Ectodermal cell (in vitro differentiated cells): ENCODE measurements around the gene GPR132.

Experiments
- H3K27ac ChIP-seq: 2 replicates; pipeline ENCODE4 v1.7.0; 2013; ENCODE audit warnings: mild to moderate bottlenecking, low read depth, low read length; ENCODE audit not compliant: insufficient read depth, poor library complexity, severe bottlenecking
- H3K27me3 ChIP-seq: 2 replicates; pipeline ENCODE4 v1.7.0; 2013; ENCODE audit warnings: mild to moderate bottlenecking, low read length; ENCODE audit not compliant: insufficient read depth, control insufficient read depth, poor library complexity, severe bottlenecking
- H3K36me3 ChIP-seq: one replicate; pipeline ENCODE4 v1.7.0; 2013; ENCODE audit warnings: low read length; ENCODE audit not compliant: control insufficient read depth, insufficient read depth
- H3K4me1 ChIP-seq: one replicate; pipeline ENCODE4 v1.7.0; 2013; ENCODE audit warnings: low read length; ENCODE audit not compliant: control insufficient read depth, insufficient read depth
- H3K4me3 ChIP-seq: 2 replicates; pipeline ENCODE4 v1.7.0; 2013; ENCODE audit warnings: low read depth, low read length, control low read depth; ENCODE audit not compliant: insufficient read depth
- H3K9me3 ChIP-seq: 2 replicates; pipeline ENCODE4 v1.7.0; 2013; ENCODE audit warnings: mild to moderate bottlenecking, low read length, moderate library complexity; ENCODE audit not compliant: control insufficient read depth
- WGBS, 2 experiments: methylation state at CpG; one replicate each; pipeline ENCODE4 v1.1.7; 2013; ENCODE audit warnings: missing lambda C conversion rate in 2 of 2; 5-methylcytosine and 5-hydroxymethylcytosine counted together

Gene GPR132

DNA sequence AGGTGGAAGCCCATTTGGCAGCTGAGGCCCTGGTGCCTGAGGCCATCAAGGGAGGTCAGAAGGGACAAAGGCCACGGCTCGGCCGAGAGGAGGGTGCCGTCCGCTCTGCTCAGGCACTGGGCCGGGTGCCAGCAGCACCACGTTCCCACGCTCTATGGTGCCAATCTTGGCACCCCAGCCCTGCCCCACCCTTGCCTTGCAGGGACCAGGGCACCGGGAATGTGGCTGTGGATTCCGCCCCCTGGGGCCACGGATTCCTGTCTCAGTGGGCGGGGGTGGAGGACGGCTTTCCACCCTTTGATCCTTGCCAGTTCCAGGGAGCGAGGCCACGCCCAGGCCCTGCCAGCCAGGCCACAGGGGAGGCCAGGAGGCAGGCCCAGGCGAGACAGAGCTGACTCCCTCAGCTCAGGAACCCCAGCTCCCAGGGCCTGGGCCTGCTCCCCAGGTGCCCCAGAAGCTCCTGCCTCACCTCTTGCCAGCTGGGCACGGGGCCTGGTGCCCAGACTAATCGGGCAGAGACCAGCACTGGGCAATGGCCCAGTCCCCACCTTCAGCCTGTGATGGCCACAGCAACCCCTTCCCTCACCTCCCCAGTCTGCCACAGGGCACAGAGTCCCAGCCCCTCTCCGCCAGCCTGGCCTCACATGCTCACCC, 26.4 kb upstream of the GPR132 start:
- Histone ChIP-seq H3K4me3 (no peak overlapping the region), H3K4me1 (peaks cover 15% of the 10 kb centered on the region), H3K9me3 (no peaks in the 10 kb centered on the region), H3K27me3 (peaks cover 56% of the 10 kb centered on the region), H3K36me3 (no peaks in the 10 kb centered on the region), H3K27ac (no peak overlapping the region)
- WGBS, 2 experiments = 85% methylated on average over 19 of the region's 19 CpGs

- Histone ChIP-seq H3K36me3 (no peaks in the 10 kb centered on the region), H3K4me3 (no peak overlapping the region), H3K27me3 (peaks cover 56% of the 10 kb centered on the region), H3K4me1 (peaks cover 15% of the 10 kb centered on the region), H3K9me3 (no peaks in the 10 kb centered on the region), H3K27ac (no peak overlapping the region)
- 92 to 93% methylated on average over 9 of the region's 9 CpGs for WGBS, 2 experiments
Measured at GRCh38 chr14:105091054-105091516, 25.9 kb upstream of the GPR132 start.

- no peaks in the 10 kb centered on the region for H3K36me3 ChIP-seq
- H3K9me3 ChIP-seq = no peaks in the 10 kb centered on the region
- H3K27ac ChIP-seq = no peak overlapping the region
- peaks cover 15% of the 10 kb centered on the region for H3K4me1 ChIP-seq
- H3K4me3 ChIP-seq = no peak overlapping the region
- H3K27me3 ChIP-seq = peaks cover 56% of the 10 kb centered on the region
- 27 to 31% methylated on average over 7 of the region's 7 CpGs for WGBS, 2 experiments
Measured at GRCh38 chr14:105090493-105091053, 25.3 kb upstream of the GPR132 start.

DNA sequence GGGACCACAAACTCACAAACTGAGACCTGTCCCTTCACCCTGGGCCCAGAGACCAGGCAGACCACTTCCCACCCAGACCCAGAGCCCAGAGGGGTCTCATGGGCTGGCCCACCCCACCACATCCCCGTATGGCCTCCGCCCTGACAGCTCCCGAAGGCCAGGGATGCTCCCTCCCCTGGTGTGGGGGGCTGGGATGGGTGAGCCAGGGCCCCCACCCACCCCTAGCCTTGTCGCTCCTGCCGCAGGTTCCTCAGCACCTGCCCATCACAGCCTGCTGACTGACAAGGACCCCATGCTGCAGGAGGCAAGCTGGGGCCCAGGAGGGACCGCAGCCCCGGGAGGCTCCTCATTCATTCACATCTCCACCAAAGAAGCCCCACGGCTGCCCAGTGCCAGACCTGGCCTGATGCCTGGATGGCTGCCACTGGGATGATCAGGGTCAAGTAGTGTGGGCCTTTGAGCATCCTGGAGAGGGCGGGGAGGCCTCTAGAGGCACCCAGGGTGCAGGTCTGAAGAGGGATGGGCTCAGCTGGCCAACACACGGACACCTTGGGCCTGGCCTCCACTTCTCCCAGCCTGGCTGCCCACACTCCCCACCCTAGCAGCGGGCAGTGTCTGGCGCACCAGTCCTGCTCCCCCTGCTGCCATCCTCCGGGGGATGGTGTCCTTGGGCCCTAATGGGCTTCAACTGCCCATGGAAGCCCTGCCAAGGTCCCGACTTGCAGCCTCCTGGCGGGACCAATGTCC, 24.7 kb upstream of the GPR132 start:
- WGBS, 2 experiments = 89 to 90% methylated on average over 15 of the region's 15 CpGs
- Histone ChIP-seq H3K9me3 (no peaks in the 10 kb centered on the region), H3K4me1 (peaks cover 15% of the 10 kb centered on the region), H3K36me3 (no peaks in the 10 kb centered on the region), H3K4me3 (no peak overlapping the region), H3K27me3 (peaks cover 49% of the 10 kb centered on the region), H3K27ac (no peak overlapping the region)

DNA sequence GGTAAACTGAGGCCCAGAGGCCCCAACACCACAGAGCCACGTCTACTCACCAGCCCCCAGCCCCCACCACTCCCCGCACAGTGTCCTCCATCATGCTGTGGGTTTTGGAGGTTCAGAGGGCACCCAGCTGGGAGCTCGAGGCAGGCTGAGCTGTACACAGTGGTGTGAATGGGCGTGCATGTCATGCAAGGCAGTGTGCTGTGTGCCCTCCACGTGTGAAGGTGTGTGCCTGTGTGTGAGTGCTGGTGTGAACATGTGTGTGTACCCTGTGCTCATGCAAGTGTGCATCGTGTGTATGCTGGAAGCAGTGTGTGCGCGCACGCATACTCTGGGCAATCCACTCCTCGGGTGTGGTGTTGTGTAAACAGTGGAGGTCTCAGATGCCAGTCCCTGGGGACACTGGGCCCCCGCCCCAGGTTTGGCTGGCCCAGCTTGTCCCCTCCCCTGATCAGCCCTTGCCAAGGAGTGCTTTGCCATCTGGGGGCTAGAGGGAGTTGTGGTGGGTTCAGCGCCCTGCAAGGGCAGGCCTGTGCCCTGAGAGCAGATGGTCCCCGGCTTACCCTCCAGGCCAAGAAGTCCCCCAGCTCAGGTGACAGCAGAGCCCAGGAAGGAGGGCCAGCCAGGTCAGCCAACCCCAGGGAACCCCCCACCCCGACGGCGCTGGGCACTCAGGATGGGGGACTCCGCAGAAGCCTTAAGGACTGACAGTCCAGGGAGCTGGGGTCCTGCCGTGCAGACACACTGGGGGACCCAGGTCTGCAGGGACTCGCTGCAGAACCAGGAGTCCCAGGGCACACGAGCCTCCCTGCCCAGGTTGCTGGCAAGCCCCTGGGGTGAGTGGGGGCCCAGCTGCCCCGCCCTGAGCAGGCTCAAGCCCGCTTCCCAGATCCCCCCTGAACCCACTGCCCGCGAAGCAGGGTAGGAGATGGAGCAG, 23.8 kb upstream of the GPR132 start:
- no peaks in the 10 kb centered on the region for H3K36me3 ChIP-seq
- H3K4me3 ChIP-seq = no peak overlapping the region
- H3K9me3 ChIP-seq = no peaks in the 10 kb centered on the region
- no peak overlapping the region for H3K27ac ChIP-seq
- H3K4me1 ChIP-seq = peaks cover 9% of the 10 kb centered on the region
- H3K27me3 ChIP-seq = peaks cover 42% of the 10 kb centered on the region
- WGBS, 2 experiments = 87 to 89% methylated on average over 24 of the region's 24 CpGs

DNA sequence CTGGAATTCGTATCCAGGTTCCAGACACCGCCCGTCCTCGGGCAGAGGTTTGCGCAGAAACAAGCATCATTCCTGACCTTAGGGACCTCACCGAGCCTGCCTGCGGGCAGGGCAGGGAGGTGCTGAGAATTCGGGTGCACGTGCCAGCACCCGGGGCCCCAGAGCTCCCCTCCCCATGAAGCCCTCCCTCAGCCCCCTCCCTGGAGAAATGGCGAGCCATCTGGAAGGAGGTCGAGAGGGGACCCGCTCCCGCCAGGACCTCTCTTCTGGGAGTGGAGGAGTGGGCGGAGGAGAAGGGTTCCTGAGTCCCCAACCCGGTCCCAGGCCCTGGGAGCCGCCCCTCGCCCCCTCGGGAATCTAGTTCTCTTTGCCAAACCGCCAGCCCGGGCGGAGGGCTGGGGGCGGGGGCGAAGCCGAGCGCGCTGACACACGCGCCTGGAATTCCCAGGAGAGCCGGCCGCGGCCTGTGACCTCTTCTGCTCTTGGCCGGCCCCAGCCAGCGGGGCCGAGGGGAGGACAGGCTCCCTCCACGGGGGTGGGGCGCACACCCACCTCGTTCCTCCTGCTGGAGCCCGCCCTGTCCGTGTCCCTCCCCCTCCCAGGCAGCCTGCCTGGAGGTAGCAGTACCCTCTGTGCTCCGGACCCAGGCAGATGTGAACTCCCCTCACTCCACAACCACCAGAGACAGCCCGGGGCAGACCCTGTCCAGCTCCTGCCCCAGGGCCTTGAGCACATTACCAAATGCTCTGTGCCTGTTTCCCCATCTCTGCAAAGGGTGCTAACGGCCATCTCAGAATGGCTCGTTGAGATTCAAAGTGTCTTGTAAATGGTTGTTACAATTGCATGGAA, 23.0 kb upstream of the GPR132 start:
- H3K4me1 ChIP-seq = peaks cover 3% of the 10 kb centered on the region
- no peaks in the 10 kb centered on the region for H3K36me3 ChIP-seq
- no peaks in the 10 kb centered on the region for H3K9me3 ChIP-seq
- H3K27ac ChIP-seq = no peak overlapping the region
- whole genome bisulfite sequencing, 2 experiments = 8% methylated on average over 44 of the region's 44 CpGs
- peaks cover 33% of the 10 kb centered on the region for H3K27me3 ChIP-seq
- peak overlapping the region; percentile 35 for H3K4me3 ChIP-seq

GRCh38 chr14:105087308-105087962, 22.2 kb upstream of the GPR132 start:
- H3K4me1 ChIP-seq = peaks cover 3% of the 10 kb centered on the region
- H3K4me3 ChIP-seq = peak overlapping the region; percentile 35
- WGBS, 2 experiments = 1% methylated on average over 60 of the region's 60 CpGs
- H3K27me3 ChIP-seq = peaks cover 25% of the 10 kb centered on the region
- no peak overlapping the region for H3K27ac ChIP-seq
- H3K9me3 ChIP-seq = no peaks in the 10 kb centered on the region
- no peaks in the 10 kb centered on the region for H3K36me3 ChIP-seq

DNA sequence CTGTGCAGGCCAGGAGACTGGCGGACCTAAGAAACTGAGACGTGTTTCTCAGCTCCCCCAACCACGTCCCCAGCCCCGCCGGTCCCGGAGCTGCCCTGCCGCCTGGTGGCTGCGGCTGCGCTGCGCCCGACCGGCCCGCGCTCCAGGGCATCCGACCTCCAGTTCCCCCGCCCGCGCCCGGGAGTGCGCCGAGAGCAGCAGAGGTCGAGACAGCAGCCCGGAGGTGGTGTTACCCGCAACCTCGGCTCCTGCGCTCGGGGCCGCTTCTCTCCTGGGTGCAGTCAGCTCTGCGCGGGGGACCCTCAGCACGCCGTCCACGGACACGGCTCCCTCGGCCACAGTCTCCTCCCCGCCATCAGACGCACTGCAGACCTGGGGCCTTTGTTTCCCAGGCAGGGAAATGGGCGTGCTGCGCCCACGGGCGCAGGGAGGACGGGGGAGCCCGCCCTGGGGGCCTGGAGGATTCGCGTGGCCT, 21.6 kb upstream of the GPR132 start:
- Histone ChIP-seq H3K9me3 (no peaks in the 10 kb centered on the region), H3K27me3 (peaks cover 24% of the 10 kb centered on the region), H3K4me3 (peak overlapping the region; percentile 35), H3K4me1 (peaks cover 3% of the 10 kb centered on the region), H3K27ac (no peak overlapping the region), H3K36me3 (no peaks in the 10 kb centered on the region)
- 1% methylated on average over 45 of the region's 45 CpGs for WGBS, 2 experiments

DNA sequence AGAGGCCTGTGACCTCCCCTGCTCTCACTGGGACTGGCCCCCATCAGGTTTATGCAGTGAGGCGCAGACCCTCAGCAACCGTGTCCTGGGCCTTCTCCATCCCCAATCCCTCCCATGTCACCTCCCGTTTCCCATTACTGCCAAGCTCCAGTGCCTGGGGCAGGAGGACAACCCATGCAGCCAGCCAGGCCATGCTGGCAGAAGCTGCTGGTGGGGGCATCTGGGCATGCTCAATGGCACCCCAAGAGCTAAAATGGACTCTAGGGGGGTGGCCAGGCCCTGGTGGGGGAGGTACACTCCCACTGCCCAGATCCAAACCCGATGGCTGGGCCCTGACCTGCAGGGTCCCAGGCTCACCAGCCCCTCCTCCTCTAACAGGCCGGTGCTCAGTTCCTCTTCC, 20.5 kb upstream of the GPR132 start:
- WGBS, 2 experiments = 79 to 91% methylated on average over 5 of the region's 5 CpGs
- Histone ChIP-seq H3K4me1 (no peaks in the 10 kb centered on the region), H3K9me3 (no peaks in the 10 kb centered on the region), H3K4me3 (no peak overlapping the region), H3K36me3 (no peaks in the 10 kb centered on the region), H3K27me3 (peaks cover 24% of the 10 kb centered on the region), H3K27ac (no peak overlapping the region)
